ENCODE measurements around the gene HIVEP3.

HIVEP3 gene

GRCh38 chr1:41490911-41491310 lies 427.8 kb downstream of the HIVEP3 start:
- H3K27me3 ChIP-seq (ENCODE audit: control insufficient read depth, insufficient read depth, low read length) = no peaks in the 10 kb centered on the region
- no peaks in the 10 kb centered on the region for H3K36me3 ChIP-seq (ENCODE audit: control insufficient read depth, insufficient read depth, low read length)
- H3K4me3 ChIP-seq (ENCODE audit: low read depth, low read length) = no peak overlapping the region
- no peaks in the 10 kb centered on the region for H3K79me2 ChIP-seq
- no peak overlapping the region for H2AFZ ChIP-seq
- H3K4me2 ChIP-seq (ENCODE audit: low read length) = no peak overlapping the region
- no peak overlapping the region for H3K27ac ChIP-seq
- no peak overlapping the region for H3K9ac ChIP-seq
- peaks cover 5% of the 10 kb centered on the region for H3K4me1 ChIP-seq
- TF ChIP-seq CTCF (IDR thresholded peaks at IDR 0.05) = no peak
- H3K9me3 ChIP-seq (ENCODE audit: control insufficient read depth, low read length) = no peaks in the 10 kb centered on the region

GRCh38 chr1:41489561-41489960 lies 429.2 kb downstream of the HIVEP3 start:
- H3K4me3 ChIP-seq (ENCODE audit: low read depth, low read length) = no peak overlapping the region
- no peak overlapping the region for H3K4me2 ChIP-seq (ENCODE audit: low read length)
- H3K9ac ChIP-seq = no peak overlapping the region
- H3K36me3 ChIP-seq (ENCODE audit: control insufficient read depth, insufficient read depth, low read length) = no peaks in the 10 kb centered on the region
- H3K9me3 ChIP-seq (ENCODE audit: control insufficient read depth, low read length) = no peaks in the 10 kb centered on the region
- TF ChIP-seq CTCF (IDR thresholded peaks at IDR 0.05) = no peak
- H2AFZ ChIP-seq = no peak overlapping the region
- H3K27ac ChIP-seq = no peak overlapping the region
- peaks cover 5% of the 10 kb centered on the region for H3K4me1 ChIP-seq
- no peaks in the 10 kb centered on the region for H3K27me3 ChIP-seq (ENCODE audit: control insufficient read depth, insufficient read depth, low read length)
- no peaks in the 10 kb centered on the region for H3K79me2 ChIP-seq

GRCh38 chr1:41488040-41488951 lies 430.4 kb downstream of the HIVEP3 start:
- Histone ChIP-seq H3K36me3 (ENCODE audit: control insufficient read depth, insufficient read depth, low read length) (no peaks in the 10 kb centered on the region), H3K4me2 (ENCODE audit: low read length) (no peak overlapping the region), H3K4me1 (peaks cover 5% of the 10 kb centered on the region), H3K27me3 (ENCODE audit: control insufficient read depth, insufficient read depth, low read length) (no peaks in the 10 kb centered on the region), H3K27ac (peak overlapping the region; percentile 24), H3K79me2 (no peaks in the 10 kb centered on the region), H3K9ac (no peak overlapping the region), H3K9me3 (ENCODE audit: control insufficient read depth, low read length) (no peaks in the 10 kb centered on the region), H3K4me3 (ENCODE audit: low read depth, low read length) (no peak overlapping the region), H2AFZ (no peak overlapping the region)
- no peak for TF ChIP-seq CTCF (IDR thresholded peaks at IDR 0.05)

GRCh38 chr1:41487126-41488039 lies 431.3 kb downstream of the HIVEP3 start:
- TF ChIP-seq CTCF (IDR thresholded peaks at IDR 0.05) = no peak
- no peaks in the 10 kb centered on the region for H3K27me3 ChIP-seq (ENCODE audit: control insufficient read depth, insufficient read depth, low read length)
- H3K4me1 ChIP-seq = peaks cover 5% of the 10 kb centered on the region
- no peaks in the 10 kb centered on the region for H3K79me2 ChIP-seq
- no peak overlapping the region for H2AFZ ChIP-seq
- H3K4me2 ChIP-seq (ENCODE audit: low read length) = no peak overlapping the region
- H3K27ac ChIP-seq = no peak overlapping the region
- no peak overlapping the region for H3K4me3 ChIP-seq (ENCODE audit: low read depth, low read length)
- no peak overlapping the region for H3K9ac ChIP-seq
- no peaks in the 10 kb centered on the region for H3K36me3 ChIP-seq (ENCODE audit: control insufficient read depth, insufficient read depth, low read length)
- H3K9me3 ChIP-seq (ENCODE audit: control insufficient read depth, low read length) = no peaks in the 10 kb centered on the region

Measured in parathyroid adenoma (tissue), 2 donors.